GM06990 (cell line): ENCODE results near the gene FILIP1.

ENCODE experiments used
- DNase-seq: peaks from one replicate; pipeline ENCODE4 v3.0.0-alpha.2; 2011; ENCODE audit not compliant: insufficient read length; ENCODE audit errors: extremely low read depth
- H3K27me3 ChIP-seq: replicated peaks from 2 replicates; pipeline ENCODE4 v1.6.0; 2011; ENCODE audit warnings: low read length; ENCODE audit not compliant: control insufficient read depth, insufficient read depth
- H3K36me3 ChIP-seq: 2 replicates; pipeline ENCODE4 v1.5.1; 2011; ENCODE audit warnings: low read length; ENCODE audit not compliant: control insufficient read depth, insufficient read depth
- H3K4me3 ChIP-seq: replicated peaks from 2 replicates; pipeline ENCODE4 v1.5.1; 2011; ENCODE audit warnings: low read depth, mild to moderate bottlenecking, control low read depth, low read length
- CTCF ChIP-seq: IDR thresholded peaks from 2 replicates; pipeline ENCODE4 v1.5.1; 2011; ENCODE audit warnings: low read length, control low read depth, mild to moderate bottlenecking, inconsistent platforms; ENCODE audit not compliant: insufficient read depth, poor library complexity, severe bottlenecking

The FILIP1 gene

GRCh38 chr6:75261299-75261698 lies 232.3 kb downstream of the FILIP1 start:
- H3K36me3 ChIP-seq, result peaks cover 3% of the 10 kb centered on the region
- TF ChIP-seq CTCF, result no peak

GRCh38 chr6:75257343-75258087 lies 236.1 kb downstream of the FILIP1 start:
- H3K27me3 ChIP-seq, result no peaks in the 10 kb centered on the region
- H3K4me3 ChIP-seq, result no peak overlapping the region
- no peak for DNase-seq
- peaks cover 6% of the 10 kb centered on the region for H3K36me3 ChIP-seq
- TF ChIP-seq CTCF, result no peak

More at GRCh38 chr6:75261299-75261698, 232.3 kb downstream of the FILIP1 start:
- no peak overlapping the region for H3K4me3 ChIP-seq
- no peak for DNase-seq
- H3K27me3 ChIP-seq, result no peaks in the 10 kb centered on the region

- Histone ChIP-seq H3K27me3 (no peaks in the 10 kb centered on the region), H3K4me3 (no peak overlapping the region), H3K36me3 (peaks cover 3% of the 10 kb centered on the region)
- DNase-seq, result no peak
- no peak for TF ChIP-seq CTCF
These were observed 243.0 kb downstream of the FILIP1 start for GRCh38 chr6:75250552-75250951.

GRCh38 chr6:75249837-75250236 lies 243.8 kb downstream of the FILIP1 start:
- TF ChIP-seq CTCF, result no peak

GRCh38 chr6:75246386-75246785 lies 247.2 kb downstream of the FILIP1 start:
- no peaks in the 10 kb centered on the region for H3K27me3 ChIP-seq
- no peak overlapping the region for H3K4me3 ChIP-seq
- H3K36me3 ChIP-seq, result no peaks in the 10 kb centered on the region
- no peak for DNase-seq
- no peak for TF ChIP-seq CTCF

More at GRCh38 chr6:75249837-75250236, 243.8 kb downstream of the FILIP1 start:
- DNase-seq, result no peak
- H3K27me3 ChIP-seq, result no peaks in the 10 kb centered on the region
- H3K36me3 ChIP-seq, result peaks cover 3% of the 10 kb centered on the region
- no peak overlapping the region for H3K4me3 ChIP-seq
